Effector memory CD4-positive, alpha-beta T cell (primary cell): ENCODE measurements around the gene SSH3.

Source experiments
- DNase-seq, 3 donors: peaks; one replicate each; pipeline ENCODE4 v3.0.0-alpha.2; 2020
- H3K27ac ChIP-seq: 2 replicates; pipeline ENCODE4 v1.7.0; 2013; ENCODE audit warnings: mild to moderate bottlenecking, low read length, moderate library complexity; ENCODE audit not compliant: insufficient read depth, poor library complexity, severe bottlenecking
- H3K27me3 ChIP-seq: replicated peaks from 2 replicates; pipeline ENCODE4 v1.7.0; 2013; ENCODE audit warnings: mild to moderate bottlenecking, low read length; ENCODE audit not compliant: insufficient read depth, control insufficient read depth, poor library complexity, severe bottlenecking
- H3K36me3 ChIP-seq: 2 replicates; pipeline ENCODE4 v1.7.0; 2013; ENCODE audit warnings: mild to moderate bottlenecking, low read length, moderate library complexity; ENCODE audit not compliant: control insufficient read depth, insufficient read depth
- H3K4me1 ChIP-seq: 2 replicates; pipeline ENCODE4 v1.7.0; 2013; ENCODE audit warnings: low read length, mild to moderate bottlenecking; ENCODE audit not compliant: control insufficient read depth, insufficient read depth, poor library complexity, severe bottlenecking
- H3K4me3 ChIP-seq: 2 replicates; pipeline ENCODE4 v1.7.0; 2013; ENCODE audit warnings: low read length, low read depth, mild to moderate bottlenecking; ENCODE audit not compliant: insufficient read depth, poor library complexity, severe bottlenecking
- H3K9me3 ChIP-seq: 2 replicates; pipeline ENCODE4 v1.7.0; 2013; ENCODE audit warnings: mild to moderate bottlenecking, low read length, moderate library complexity; ENCODE audit not compliant: control insufficient read depth

Gene SSH3

DNA sequence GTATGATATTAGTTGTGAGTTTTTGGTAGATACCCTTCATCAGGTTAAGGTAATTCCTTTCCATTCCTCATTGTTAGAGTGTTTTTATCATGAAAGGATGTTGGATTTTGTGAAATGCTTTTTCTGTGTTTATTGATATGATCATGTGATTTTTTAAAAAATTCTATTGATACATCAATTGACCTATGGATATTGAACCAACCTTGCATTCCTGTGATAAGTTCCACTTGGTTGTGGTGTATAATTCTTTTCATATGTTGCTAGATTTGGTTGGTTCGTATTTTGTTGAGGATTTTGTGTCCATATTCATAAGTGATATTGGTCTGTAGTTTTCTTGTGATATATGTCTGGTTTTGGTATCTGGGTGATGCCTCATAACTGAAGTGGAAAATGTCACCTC is 7.5 kb upstream of the SSH3 start:
- peaks cover 56% of the 10 kb centered on the region for H3K36me3 ChIP-seq
- no peak for DNase-seq

DNA sequence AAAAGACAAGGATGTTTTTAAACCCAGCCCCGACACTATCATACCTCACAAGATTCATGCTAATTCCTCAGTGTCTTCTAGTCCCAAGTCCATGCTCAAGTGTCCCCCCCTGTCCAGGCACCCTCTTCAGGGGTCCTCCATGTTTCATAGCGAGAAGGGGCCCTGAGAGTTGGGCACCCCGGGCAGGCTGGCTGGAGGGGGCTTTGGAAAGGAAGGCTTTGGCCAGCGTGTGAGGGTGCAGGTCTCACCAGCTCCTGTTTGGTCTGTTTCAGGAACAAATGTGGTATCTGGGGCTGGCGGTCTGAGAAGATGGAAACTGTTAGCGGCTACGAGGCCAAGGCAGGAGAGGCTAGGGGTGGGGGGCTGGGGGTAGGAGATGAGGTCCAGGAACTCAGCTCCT is 4.5 kb upstream of the SSH3 start:
- no peak for DNase-seq
- Histone ChIP-seq H3K36me3 (peaks cover 56% of the 10 kb centered on the region), H3K9me3 (peaks cover 8% of the 10 kb centered on the region), H3K27ac (no peak overlapping the region), H3K4me1 (peaks cover 6% of the 10 kb centered on the region), H3K27me3 (no peaks in the 10 kb centered on the region), H3K4me3 (no peak overlapping the region)

More for the DNA sequence above, 7.5 kb upstream of the SSH3 start:
- peaks cover 15% of the 10 kb centered on the region for H3K4me1 ChIP-seq
- no peaks in the 10 kb centered on the region for H3K27me3 ChIP-seq
- no peak overlapping the region for H3K27ac ChIP-seq
- peaks cover 8% of the 10 kb centered on the region for H3K9me3 ChIP-seq
- no peak overlapping the region for H3K4me3 ChIP-seq

DNA sequence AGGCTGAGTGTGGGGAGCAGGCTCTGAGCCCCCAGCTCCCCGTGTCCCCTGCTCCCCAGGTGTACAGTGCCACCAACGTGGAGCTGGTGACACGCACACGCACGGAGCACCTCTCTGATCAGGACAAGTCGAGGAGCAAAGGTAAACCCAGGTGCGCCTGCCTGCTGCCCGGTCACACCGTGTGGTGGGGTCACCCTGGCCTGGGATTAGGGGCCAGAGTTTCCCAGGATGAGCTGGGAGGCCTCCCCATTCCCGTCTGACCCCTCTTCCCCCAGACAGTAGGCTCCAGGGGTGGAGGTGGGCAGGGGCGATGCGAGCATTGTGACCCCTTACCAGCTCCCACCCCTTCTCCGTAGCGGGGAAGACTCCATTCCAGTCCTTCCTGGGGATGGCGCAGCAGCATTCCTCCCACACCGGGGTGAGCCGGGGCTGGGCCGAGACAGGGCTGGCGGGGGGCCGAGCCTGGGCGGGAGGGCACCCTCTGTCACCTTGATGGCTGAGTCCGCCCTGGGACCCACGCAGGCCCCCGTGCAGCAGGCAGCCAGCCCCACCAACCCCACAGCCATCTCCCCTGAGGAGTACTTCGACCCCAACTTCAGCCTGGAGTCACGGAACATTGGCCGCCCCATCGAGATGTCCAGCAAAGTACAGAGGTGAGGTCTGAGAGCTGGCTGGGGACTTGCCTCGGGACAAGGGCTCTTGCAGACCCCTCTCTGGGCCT is 3.7 kb upstream of the SSH3 start:
- H3K36me3 ChIP-seq = peaks cover 55% of the 10 kb centered on the region
- peaks cover 14% of the 10 kb centered on the region for H3K4me1 ChIP-seq
- peaks cover 8% of the 10 kb centered on the region for H3K9me3 ChIP-seq
- no peak overlapping the region for H3K27ac ChIP-seq
- H3K27me3 ChIP-seq = no peaks in the 10 kb centered on the region
- DNase-seq = no peak
- no peak overlapping the region for H3K4me3 ChIP-seq

DNA sequence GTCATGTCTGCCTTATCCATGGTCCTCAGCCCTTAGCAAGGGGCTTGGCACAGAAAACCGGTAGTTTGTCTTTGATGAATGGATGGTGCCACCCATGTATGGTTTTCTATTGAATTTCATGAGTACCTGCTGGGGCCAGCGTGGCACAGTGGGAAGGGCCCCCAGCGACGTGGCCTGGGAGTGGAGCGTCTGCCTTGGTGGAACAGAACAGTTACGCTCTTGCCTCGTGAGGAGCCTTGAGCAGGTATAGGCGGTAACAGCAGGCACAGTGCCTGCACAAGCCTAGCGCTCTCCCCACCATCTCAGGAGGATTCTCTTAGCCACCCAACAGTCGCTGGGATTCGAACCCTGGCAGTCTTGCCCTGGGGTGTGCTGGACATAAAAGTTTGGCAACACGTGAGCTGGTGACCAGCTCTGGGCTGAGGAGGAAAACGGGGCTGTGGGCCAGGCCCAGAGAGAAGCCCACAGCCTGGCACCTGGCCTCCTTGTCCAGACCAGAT is 3.0 kb upstream of the SSH3 start:
- H3K4me1 ChIP-seq = peaks cover 17% of the 10 kb centered on the region
- no peak for DNase-seq
- H3K27ac ChIP-seq = no peak overlapping the region
- H3K9me3 ChIP-seq = peaks cover 8% of the 10 kb centered on the region
- peaks cover 48% of the 10 kb centered on the region for H3K36me3 ChIP-seq
- no peaks in the 10 kb centered on the region for H3K27me3 ChIP-seq
- H3K4me3 ChIP-seq = no peak overlapping the region

DNA sequence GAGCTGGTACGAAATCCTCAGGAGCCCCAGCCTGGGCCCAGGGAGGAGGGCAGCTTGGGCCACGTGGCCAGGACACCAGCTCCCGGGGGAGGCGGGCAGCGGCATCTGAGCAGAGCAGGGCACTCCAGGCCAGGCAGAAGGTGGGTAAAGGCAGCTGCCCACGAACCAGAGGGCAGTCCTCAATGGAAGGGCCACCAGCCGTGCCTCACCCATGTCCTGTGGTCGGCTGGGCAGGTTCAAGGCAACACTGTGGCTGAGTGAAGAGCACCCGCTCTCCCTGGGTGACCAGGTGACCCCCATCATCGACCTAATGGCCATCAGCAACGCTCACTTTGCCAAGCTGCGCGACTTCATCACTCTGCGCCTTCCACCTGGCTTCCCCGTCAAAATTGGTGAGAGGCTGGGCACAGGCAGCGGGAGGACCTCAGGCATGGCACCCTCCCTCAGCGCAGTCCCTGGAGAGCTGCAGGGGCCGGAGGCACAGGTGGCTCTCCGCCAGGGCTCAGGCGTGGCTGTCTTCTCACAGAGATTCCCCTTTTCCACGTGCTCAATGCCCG is 2.5 kb upstream of the SSH3 start:
- DNase-seq = no peak
- H3K4me1 ChIP-seq = peaks cover 17% of the 10 kb centered on the region
- H3K36me3 ChIP-seq = peaks cover 45% of the 10 kb centered on the region
- H3K27me3 ChIP-seq = no peaks in the 10 kb centered on the region
- no peak overlapping the region for H3K27ac ChIP-seq
- peaks cover 5% of the 10 kb centered on the region for H3K9me3 ChIP-seq
- H3K4me3 ChIP-seq = no peak overlapping the region

DNA sequence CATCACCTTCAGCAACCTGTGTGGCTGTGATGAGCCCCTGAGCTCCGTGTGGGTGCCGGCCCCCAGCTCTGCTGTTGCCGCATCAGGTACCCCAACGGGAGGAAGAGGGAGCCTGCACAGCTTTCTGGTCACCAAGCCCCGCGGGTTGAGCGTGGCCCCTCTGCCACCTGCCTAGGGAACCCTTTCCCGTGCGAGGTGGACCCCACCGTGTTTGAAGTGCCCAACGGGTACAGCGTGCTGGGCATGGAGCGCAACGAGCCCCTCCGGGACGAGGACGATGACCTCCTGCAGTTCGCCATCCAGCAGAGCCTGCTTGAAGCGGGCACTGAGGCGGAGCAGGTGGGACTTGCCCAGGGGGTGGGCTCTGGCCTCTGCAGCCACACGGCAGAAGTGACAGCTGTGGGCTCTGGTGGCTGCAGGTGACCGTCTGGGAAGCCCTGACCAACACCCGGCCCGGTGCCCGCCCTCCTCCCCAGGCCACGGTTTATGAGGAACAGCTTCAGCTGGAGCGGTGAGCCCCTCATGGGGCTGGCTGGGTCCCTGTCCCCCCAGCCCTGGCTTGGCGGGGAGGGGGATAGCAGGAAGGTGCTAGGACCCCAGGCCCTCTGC is 1.9 kb upstream of the SSH3 start:
- Histone ChIP-seq H3K9me3 (no peaks in the 10 kb centered on the region), H3K4me3 (no peak overlapping the region), H3K4me1 (peaks cover 17% of the 10 kb centered on the region), H3K27me3 (no peaks in the 10 kb centered on the region), H3K27ac (no peak overlapping the region), H3K36me3 (peaks cover 44% of the 10 kb centered on the region)
- no peak for DNase-seq

DNA sequence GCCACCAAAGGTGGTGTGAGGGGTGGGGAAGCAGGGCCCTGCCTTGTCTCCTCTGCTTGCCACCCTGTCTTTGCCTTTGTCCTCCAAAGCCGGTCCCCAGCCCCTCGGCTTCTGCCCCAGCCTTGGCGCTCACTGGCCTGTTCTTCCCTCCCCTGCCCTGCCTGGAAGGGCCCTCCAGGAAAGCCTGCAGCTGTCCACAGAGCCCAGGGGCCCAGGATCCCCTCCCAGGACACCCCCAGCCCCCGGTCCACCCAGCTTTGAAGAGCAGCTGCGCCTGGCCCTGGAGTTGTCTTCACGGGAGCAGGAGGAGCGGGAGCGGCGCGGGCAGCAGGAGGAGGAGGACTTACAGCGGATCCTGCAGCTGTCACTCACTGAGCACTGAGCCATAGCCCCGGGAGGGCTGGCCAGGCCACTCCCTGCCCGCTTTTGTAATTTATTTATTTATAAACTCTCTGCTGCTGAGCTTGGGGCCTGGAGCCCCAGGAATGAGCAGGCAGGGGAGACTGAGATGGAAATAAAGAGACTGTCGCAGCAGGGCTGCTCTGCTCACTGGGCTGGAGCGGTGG is 1.3 kb upstream of the SSH3 start:
- Histone ChIP-seq H3K27me3 (no peaks in the 10 kb centered on the region), H3K4me1 (peaks cover 17% of the 10 kb centered on the region), H3K27ac (peak overlapping the region; percentile 69), H3K4me3 (no peak overlapping the region), H3K36me3 (peaks cover 39% of the 10 kb centered on the region), H3K9me3 (no peaks in the 10 kb centered on the region)
- DNase-seq = no peak

DNA sequence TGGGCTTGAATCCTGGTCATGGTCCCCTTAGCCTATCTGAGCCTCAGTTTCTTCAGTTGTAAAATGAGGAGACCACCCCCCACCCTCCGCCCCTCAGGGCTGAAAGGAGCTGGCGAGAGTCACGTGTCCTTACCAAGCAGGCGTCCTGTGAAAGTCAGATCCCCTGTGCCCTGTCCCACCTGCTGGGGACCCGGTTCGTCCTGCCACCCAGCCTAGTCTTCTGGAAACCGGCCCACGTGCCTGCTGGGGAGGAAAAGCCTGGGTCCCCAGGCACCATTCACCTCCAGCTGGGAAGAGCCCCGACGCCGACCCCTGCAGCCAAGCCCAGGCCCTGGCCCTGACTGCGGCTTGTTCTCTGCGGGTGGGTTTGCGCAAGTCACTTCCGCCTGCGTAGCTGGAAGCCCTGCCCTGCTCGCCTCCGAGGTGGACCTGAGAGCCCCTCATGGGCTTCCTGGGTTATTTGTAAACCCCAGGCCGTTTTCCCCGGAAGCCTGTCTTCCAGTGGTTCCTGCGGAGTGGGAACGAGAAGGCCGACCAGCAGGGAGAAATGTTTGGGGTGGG is 679 bp upstream of the SSH3 start:
- Histone ChIP-seq H3K27ac (peak overlapping the region; percentile 69), H3K9me3 (no peaks in the 10 kb centered on the region), H3K36me3 (peaks cover 37% of the 10 kb centered on the region), H3K27me3 (no peaks in the 10 kb centered on the region), H3K4me1 (peaks cover 17% of the 10 kb centered on the region), H3K4me3 (peak overlapping the region; percentile 80)
- no peak for DNase-seq

DNA sequence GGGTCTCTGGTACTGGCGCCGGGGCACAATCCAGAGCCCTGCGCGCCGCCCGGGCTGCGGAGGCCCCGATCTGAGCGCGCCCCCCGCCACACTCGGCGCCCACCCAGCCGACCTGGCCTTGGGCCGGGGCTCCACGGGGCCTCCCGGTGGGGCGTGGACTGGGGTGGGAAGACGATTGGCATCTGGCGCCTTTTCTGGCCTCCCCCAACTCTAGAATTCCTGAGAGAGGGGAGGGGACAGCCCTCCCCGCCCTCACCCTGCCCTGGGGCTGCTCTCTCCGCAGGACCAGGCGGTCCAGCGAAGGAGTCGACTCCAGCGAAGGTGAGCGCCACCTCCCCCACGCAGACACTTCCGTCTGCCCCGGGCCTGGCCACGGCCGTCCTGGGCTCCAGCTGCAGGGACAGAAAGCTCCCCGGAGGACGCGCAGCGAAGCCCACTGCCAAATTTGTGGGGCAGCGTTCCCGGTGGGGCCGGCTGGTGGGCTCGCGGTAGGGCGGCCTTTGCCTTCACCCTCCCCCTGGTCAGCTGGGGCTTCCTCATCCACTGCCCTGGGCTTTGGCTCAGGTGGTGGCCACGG is 593 bp downstream of the SSH3 start:
- Histone ChIP-seq H3K36me3 (peaks cover 36% of the 10 kb centered on the region), H3K4me3 (peak overlapping the region; percentile 80), H3K27me3 (no peaks in the 10 kb centered on the region), H3K9me3 (no peaks in the 10 kb centered on the region), H3K4me1 (peaks cover 17% of the 10 kb centered on the region), H3K27ac (peak overlapping the region; percentile 69)
- no peak for DNase-seq
